Nephron progenitor cell (in vitro differentiated cells): Measurements from ENCODE around the gene INSR.

Experiments
- DNase-seq: peaks from one replicate; pipeline ENCODE4 v3.0.0; 2021
- H3K27ac Mint-ChIP-seq: 2 replicates; pipeline ENCODE4 v1.8.0; 2021; ENCODE audit warnings: mild to moderate bottlenecking, moderate library complexity, mixed read lengths
- H3K27me3 Mint-ChIP-seq: 2 replicates; pipeline ENCODE4 v1.8.0; 2021; ENCODE audit warnings: mild to moderate bottlenecking, low read depth, mixed read lengths; ENCODE audit not compliant: poor library complexity
- H3K36me3 Mint-ChIP-seq: 2 replicates; pipeline ENCODE4 v1.8.0; 2021; ENCODE audit warnings: low read depth, mixed read lengths
- H3K4me1 Mint-ChIP-seq: 2 replicates; pipeline ENCODE4 v1.8.0; 2021; ENCODE audit warnings: mixed read lengths
- H3K4me3 Mint-ChIP-seq: 2 replicates; pipeline ENCODE4 v1.8.0; 2021; ENCODE audit warnings: mild to moderate bottlenecking, moderate library complexity, mixed read lengths
- H3K9me3 Mint-ChIP-seq: 2 replicates; pipeline ENCODE4 v1.8.0; 2021; ENCODE audit warnings: mild to moderate bottlenecking, moderate library complexity, mixed read lengths
- CTCF ChIP-seq: fragments of 200-600 bp; sonication (generic); IDR thresholded peaks from 2 replicates; pipeline ENCODE4 v1.5.0; 2021; ENCODE audit warnings: antibody characterized with exemption

The INSR gene

DNA sequence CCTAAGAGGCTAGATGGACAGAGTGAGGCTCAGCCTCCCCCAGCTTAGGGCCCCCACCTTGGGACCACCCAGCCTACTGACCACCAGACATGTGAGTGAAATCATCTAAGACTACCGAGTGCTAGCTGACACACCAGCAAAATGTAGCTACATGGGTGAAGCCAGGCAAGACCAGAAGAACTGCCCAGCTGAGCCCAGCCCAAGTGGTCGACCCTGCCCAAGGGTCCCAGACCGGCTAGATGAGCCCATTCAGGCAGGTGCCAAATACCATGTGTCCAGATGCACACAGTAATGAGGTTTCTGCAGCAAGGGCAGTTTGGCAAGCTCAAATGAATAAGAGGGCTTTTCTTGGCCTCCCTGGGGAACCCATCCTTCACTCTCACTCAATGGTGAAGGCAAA, 168.1 kb downstream of the INSR start:
- H3K27me3 Mint-ChIP-seq, result no peaks in the 10 kb centered on the region
- DNase-seq, result no peak
- no peak overlapping the region for H3K27ac Mint-ChIP-seq
- H3K4me1 Mint-ChIP-seq, result no peaks in the 10 kb centered on the region
- peaks cover 74% of the 10 kb centered on the region for H3K36me3 Mint-ChIP-seq
- no peak overlapping the region for H3K4me3 Mint-ChIP-seq
- peaks cover 29% of the 10 kb centered on the region for H3K9me3 Mint-ChIP-seq
- TF ChIP-seq CTCF, result no peak

GRCh38 chr19:7125221-7125620, 169.0 kb downstream of the INSR start:
- no peak for DNase-seq
- Mint-ChIP-seq H3K36me3 (peaks cover 75% of the 10 kb centered on the region), H3K27me3 (no peaks in the 10 kb centered on the region), H3K9me3 (peaks cover 29% of the 10 kb centered on the region), H3K4me3 (no peak overlapping the region), H3K27ac (no peak overlapping the region), H3K4me1 (no peaks in the 10 kb centered on the region)
- TF ChIP-seq CTCF, result no peak

- H3K27me3 Mint-ChIP-seq, result no peaks in the 10 kb centered on the region
- H3K27ac Mint-ChIP-seq, result peak overlapping the region; percentile 24
- H3K4me3 Mint-ChIP-seq, result no peak overlapping the region
- no peak for TF ChIP-seq CTCF
- H3K36me3 Mint-ChIP-seq, result peaks cover 75% of the 10 kb centered on the region
- no peaks in the 10 kb centered on the region for H3K4me1 Mint-ChIP-seq
- peaks cover 29% of the 10 kb centered on the region for H3K9me3 Mint-ChIP-seq
- DNase-seq, result no peak
Measured at GRCh38 chr19:7124782-7125181, 169.4 kb downstream of the INSR start.

GRCh38 chr19:7122701-7123100, 171.5 kb downstream of the INSR start:
- peaks cover 72% of the 10 kb centered on the region for H3K36me3 Mint-ChIP-seq
- TF ChIP-seq CTCF, result no peak
- DNase-seq, result no peak
- H3K27ac Mint-ChIP-seq, result no peak overlapping the region
- H3K9me3 Mint-ChIP-seq, result peaks cover 29% of the 10 kb centered on the region
- H3K4me3 Mint-ChIP-seq, result no peak overlapping the region
- H3K27me3 Mint-ChIP-seq, result no peaks in the 10 kb centered on the region
- no peaks in the 10 kb centered on the region for H3K4me1 Mint-ChIP-seq

GRCh38 chr19:7120499-7120898, 173.7 kb downstream of the INSR start:
- H3K27me3 Mint-ChIP-seq, result no peaks in the 10 kb centered on the region
- no peak for TF ChIP-seq CTCF
- no peak for DNase-seq
- no peak overlapping the region for H3K27ac Mint-ChIP-seq
- no peaks in the 10 kb centered on the region for H3K4me1 Mint-ChIP-seq
- H3K4me3 Mint-ChIP-seq, result no peak overlapping the region
- peaks cover 11% of the 10 kb centered on the region for H3K9me3 Mint-ChIP-seq
- peaks cover 59% of the 10 kb centered on the region for H3K36me3 Mint-ChIP-seq

GRCh38 chr19:7119582-7119981, 174.6 kb downstream of the INSR start:
- Mint-ChIP-seq H3K27ac (peak overlapping the region; percentile 23), H3K4me3 (no peak overlapping the region), H3K4me1 (no peaks in the 10 kb centered on the region), H3K36me3 (peaks cover 58% of the 10 kb centered on the region), H3K9me3 (peaks cover 2% of the 10 kb centered on the region), H3K27me3 (no peaks in the 10 kb centered on the region)
- no peak for DNase-seq
- TF ChIP-seq CTCF, result no peak
